NB4 (cell line): ENCODE data around the gene OBSCN.

Source experiments
- DNase-seq: peaks from one replicate; pipeline ENCODE4 v3.0.0; 2010; ENCODE audit warnings: low read depth
- H3K4me3 ChIP-seq: one replicate; pipeline ENCODE4 v1.5.1; 2011; ENCODE audit warnings: mild to moderate bottlenecking, low read depth, low read length, moderate library complexity
- MYC ChIP-seq: IDR thresholded peaks from 2 replicates; pipeline ENCODE4 v1.6.1; 2011; ENCODE audit warnings: low read depth, low read length
- POLR2A ChIP-seq: IDR thresholded peaks from 2 replicates; pipeline ENCODE4 v1.6.1; 2011; ENCODE audit warnings: mild to moderate bottlenecking; ENCODE audit not compliant: insufficient read length; ENCODE audit errors: extremely low read depth
- TF ChIP-seq, protein P1 (sequence below): IDR thresholded peaks from 2 replicates; pipeline ENCODE4 v1.6.1; 2011; ENCODE audit warnings: low read depth, low read length
- TF ChIP-seq, protein P2 (sequence below): IDR thresholded peaks from one replicate; pipeline ENCODE4 v1.5.1; 2012; ENCODE audit warnings: low read depth, low read length

Gene OBSCN

DNA sequence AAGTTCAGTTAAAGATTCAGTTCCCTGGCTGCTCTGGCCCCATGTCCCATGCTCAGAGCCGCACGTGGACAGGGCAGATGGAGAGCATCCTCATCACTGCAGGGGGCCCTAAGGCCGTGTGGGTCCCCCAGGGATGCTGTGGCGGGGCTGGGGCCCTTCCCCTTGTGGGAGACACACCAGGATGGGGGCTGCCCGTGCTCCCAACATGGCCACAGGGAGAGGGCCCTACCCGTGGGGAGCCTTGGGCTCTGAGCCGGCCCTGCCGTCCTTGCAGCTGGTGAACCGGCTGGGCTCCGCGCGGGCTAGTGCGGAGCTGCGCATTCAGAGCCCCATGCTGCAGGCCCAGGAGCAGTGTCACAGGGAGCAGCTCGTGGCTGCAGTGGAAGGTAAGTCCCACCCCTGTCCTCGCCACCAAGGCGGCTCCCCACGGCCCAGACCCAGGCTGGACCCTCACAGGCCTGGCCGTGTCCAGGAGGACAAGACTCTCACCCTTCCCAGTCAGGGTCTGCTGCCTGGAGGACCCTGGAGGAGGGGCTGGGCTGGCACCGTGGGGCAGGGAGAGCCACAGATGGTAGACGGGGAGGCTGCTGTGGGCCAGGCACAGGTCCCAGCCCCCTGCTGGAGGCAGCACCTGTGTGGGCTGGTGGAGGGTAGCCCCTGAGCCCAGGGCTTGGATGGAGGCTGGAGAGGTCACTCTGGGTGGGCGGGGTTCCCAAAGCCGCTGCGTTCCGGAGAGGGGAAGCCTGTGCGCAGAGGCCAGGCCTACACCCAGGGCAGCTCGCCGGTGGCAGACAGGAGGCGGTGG is 145.0 kb downstream of the OBSCN start:
- DNase-seq, result no peak
- no peak overlapping the region for H3K4me3 ChIP-seq
- TF ChIP-seq MYC, result no peak
- TF ChIP-seq, protein P1, sequence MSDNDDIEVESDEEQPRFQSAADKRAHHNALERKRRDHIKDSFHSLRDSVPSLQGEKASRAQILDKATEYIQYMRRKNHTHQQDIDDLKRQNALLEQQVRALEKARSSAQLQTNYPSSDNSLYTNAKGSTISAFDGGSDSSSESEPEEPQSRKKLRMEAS, result no peak
- TF ChIP-seq, protein P2, sequence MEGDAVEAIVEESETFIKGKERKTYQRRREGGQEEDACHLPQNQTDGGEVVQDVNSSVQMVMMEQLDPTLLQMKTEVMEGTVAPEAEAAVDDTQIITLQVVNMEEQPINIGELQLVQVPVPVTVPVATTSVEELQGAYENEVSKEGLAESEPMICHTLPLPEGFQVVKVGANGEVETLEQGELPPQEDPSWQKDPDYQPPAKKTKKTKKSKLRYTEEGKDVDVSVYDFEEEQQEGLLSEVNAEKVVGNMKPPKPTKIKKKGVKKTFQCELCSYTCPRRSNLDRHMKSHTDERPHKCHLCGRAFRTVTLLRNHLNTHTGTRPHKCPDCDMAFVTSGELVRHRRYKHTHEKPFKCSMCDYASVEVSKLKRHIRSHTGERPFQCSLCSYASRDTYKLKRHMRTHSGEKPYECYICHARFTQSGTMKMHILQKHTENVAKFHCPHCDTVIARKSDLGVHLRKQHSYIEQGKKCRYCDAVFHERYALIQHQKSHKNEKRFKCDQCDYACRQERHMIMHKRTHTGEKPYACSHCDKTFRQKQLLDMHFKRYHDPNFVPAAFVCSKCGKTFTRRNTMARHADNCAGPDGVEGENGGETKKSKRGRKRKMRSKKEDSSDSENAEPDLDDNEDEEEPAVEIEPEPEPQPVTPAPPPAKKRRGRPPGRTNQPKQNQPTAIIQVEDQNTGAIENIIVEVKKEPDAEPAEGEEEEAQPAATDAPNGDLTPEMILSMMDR, result no peak
- TF ChIP-seq POLR2A, result no peak

DNA sequence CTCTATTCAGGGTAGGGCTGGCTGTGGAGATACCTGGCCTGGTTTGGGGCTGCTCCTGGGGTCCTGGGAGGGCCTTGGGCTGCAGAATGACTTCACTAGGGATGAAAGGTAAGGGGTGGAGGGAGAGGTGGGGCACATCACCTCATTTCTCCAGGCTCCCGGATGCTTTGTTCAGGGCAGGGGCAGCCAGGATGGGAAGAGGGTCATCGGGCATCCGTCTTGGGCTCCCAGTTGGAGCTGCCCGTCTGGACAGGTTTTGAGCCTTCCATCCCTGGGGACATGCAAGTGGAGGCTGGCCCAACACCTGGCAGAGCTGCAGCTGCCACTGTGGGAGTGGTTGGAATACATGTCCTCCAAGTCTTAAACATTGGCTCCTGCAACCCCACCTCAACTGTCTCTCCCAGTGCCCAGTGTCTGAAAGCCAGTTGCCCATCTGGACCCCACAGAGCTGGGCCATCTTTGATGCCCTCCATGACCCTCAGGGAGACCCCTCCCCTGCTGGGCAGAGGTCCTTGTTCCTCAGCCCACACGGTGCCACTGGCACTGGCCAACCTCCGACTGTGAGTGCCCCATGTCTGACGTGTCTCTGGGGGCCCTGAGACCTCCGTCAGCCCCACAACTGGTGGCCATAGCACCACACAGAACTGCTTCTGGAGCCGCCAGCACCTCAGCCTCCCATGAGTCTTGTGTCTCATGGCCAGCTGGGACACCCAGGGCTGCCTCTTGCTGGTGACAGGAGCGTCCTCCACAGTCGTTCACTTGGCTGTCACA is 145.9 kb downstream of the OBSCN start:
- no peak for TF ChIP-seq MYC
- TF ChIP-seq, protein P2, result no peak
- TF ChIP-seq, protein P1, result no peak
- no peak for TF ChIP-seq POLR2A
- DNase-seq, result no peak
- no peak overlapping the region for H3K4me3 ChIP-seq

DNA sequence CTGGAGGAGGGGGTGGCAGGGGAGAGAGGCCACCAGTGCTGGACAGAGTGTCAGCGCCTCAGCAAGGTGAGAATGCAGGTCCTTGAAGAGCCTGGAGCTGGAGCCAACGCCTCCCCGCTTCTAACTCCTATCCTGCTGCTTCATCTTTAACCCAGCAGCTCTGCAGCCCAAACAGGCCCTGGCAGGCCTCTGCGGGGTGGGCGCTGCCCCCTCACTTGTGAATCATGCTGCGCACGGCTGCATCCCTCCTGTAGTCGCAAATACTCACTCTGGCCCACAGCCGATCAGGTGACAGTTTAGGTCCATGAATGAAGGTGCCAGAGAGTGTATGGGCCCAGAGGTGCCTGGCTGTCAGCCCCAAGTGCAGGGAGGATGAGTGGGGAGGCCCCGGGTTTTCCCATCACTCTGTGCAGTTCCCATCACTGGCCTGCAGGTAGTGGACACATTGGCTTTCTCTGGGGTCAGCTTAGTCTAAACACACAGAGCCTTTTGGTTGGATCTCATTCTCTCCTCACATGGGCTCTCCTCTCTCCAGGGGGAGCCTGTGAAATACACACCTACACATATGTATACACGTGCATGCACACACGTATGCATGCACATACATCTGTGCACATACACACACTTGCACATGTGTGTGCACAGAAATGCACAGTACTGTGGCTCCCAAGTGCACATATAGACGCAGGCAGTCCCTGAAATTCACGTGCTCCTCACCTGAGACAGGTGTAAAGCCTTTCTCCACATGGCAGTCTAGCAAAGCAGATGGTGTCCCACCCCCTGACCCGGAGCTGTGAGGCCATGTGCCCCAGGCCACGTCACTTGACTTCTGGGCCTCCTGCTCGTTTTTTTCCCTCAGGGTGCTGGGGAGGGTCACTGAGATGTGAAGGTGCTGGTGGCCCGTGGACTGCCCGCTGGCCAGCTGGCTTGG is 146.8 kb downstream of the OBSCN start:
- TF ChIP-seq POLR2A (no peak), MYC (no peak)
- TF ChIP-seq, protein P2, result no peak
- TF ChIP-seq, protein P1, result no peak
- no peak overlapping the region for H3K4me3 ChIP-seq
- no peak for DNase-seq

DNA sequence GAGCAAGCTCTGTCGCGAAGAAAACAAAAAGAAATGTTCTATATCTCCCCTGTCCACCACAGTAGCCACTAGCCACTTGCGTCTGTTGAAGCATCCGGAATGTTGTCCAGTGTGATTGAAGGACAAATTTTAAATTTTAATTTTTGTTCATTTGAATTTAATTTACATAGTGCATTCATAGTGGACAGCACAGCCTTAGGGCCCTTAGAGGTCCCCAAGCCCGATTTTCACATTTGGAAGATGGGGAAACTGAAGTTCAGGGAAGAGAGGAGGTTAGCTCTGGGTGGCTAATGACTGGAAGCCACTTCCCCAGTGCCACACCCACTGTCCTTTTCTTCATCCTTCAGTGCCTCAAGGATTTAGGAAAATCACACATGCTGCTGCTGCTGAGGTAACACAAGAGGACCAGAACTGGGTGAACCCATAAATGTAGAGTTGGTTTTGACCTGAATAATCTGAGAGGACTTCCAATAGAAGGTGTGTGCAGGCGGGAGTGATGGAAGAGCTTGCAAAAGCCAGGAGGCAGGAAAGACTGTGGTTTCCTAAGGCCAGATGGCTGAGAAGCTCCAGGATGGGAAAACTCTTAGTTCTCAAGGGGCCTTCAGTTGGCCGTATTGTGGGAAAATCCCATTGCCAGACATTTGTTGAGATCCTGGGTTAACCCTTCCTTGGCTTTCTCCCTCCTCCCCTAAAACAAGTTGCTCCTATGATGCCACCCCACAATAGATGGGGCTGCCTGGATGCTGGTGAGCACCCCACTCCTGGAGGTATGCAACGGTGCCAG is 149.2 kb downstream of the OBSCN start:
- no peak for DNase-seq
- H3K4me3 ChIP-seq, result no peak overlapping the region
- TF ChIP-seq, protein P1, result no peak
- TF ChIP-seq, protein P2, result no peak
- TF ChIP-seq MYC (no peak), POLR2A (no peak)
